B cell (primary cell): ENCODE results near the gene OXNAD1. TPM values are rescaled to one million over a fixed set of nuclear protein-coding genes. Genes with fewer than 3 reads are reported as not detected.

Experiments
- ATAC-seq: fragments of 200-7000 bp; cut with Tn5 transposase; one replicate; pipeline ENCODE4 v1.10.0; 2021; ENCODE audit warnings: low read depth, mild to moderate bottlenecking, moderate number of reproducible peaks, moderate library complexity
- CTCF ChIA-PET: fragments of 350-600 bp; sonication (Branson Sonifier 250); formaldehyde crosslinking; loops from one replicate; lab custom pipeline; 2021; ENCODE audit warnings: antibody characterized with exemption, inconsistent platforms; lab: Charles Lee
- POLR2A ChIA-PET: fragments of 350-600 bp; sonication (Branson Sonifier 250); formaldehyde crosslinking; loops from one replicate; lab custom pipeline; 2021; ENCODE audit warnings: antibody characterized with exemption; lab: Charles Lee
- DNase-seq: peaks from one replicate; pipeline ENCODE4 v3.0.0; 2013
- H2AFZ ChIP-seq: 2 replicates; pipeline ENCODE4 v1.6.1; 2012; ENCODE audit warnings: mild to moderate bottlenecking, low read depth, low read length; ENCODE audit not compliant: insufficient read depth, poor library complexity, severe bottlenecking
- H3K27ac ChIP-seq, 2 donors: 1 replicate in 1 of 2; 2 replicates in 1 of 2; pipeline ENCODE4 v1.5.1; 2012 to 2013; ENCODE audit warnings: low read length in 2 of 2, mild to moderate bottlenecking in 2 of 2, moderate library complexity in 1 of 2
- H3K27me3 ChIP-seq, 4 experiments: fragments of 200-600 bp in 1 of 4; sonication (generic) in 1 of 4; replicated peaks in 1 of 4; 1 replicate in 2 of 4; 2 replicates in 2 of 4; pipeline versions ENCODE4 v1.6.1 to v1.7.0; 2013 to 2016; ENCODE audit warnings: low read length in 3 of 4, mild to moderate bottlenecking in 2 of 4, mixed read lengths in 1 of 4, moderate library complexity in 1 of 4; ENCODE audit not compliant: insufficient read depth in 4 of 4, control insufficient read depth in 3 of 4; ENCODE audit errors: control extremely low read depth in 1 of 4
- H3K36me3 ChIP-seq, 2 experiments: replicated peaks in 1 of 2; 1 replicate in 1 of 2; 2 replicates in 1 of 2; pipeline versions ENCODE4 v1.6.1 to v1.7.1; 2013; ENCODE audit warnings: low read length in 1 of 2; ENCODE audit not compliant: insufficient read depth in 2 of 2, control insufficient read depth in 1 of 2; ENCODE audit errors: control extremely low read depth in 1 of 2, extremely low read depth in 1 of 2
- H3K4me1 ChIP-seq, 2 donors: fragments of 200-600 bp in 1 of 2; sonication (generic) in 1 of 2; 1 replicate in 1 of 2; 2 replicates in 1 of 2; pipeline versions ENCODE4 v1.5.1 to v1.6.1; 2013 to 2017; ENCODE audit warnings: low read length in 2 of 2; ENCODE audit not compliant: control insufficient read depth in 2 of 2, insufficient read depth in 2 of 2
- H3K4me2 ChIP-seq: replicated peaks from 2 replicates; pipeline ENCODE3; 2012; ENCODE audit warnings: mild to moderate bottlenecking, low read depth, low read length; ENCODE audit not compliant: poor library complexity, severe bottlenecking
- H3K4me3 ChIP-seq, 5 experiments: fragments of 200-600 bp in 1 of 5; sonication (generic) in 1 of 5; 1 replicate in 3 of 5; 2 replicates in 2 of 5; pipeline versions ENCODE4 v1.5.1 to v1.7.0; 2011 to 2016; ENCODE audit warnings: low read length in 4 of 5, mild to moderate bottlenecking in 4 of 5, low read depth in 2 of 5, control low read depth in 1 of 5, moderate library complexity in 1 of 5; ENCODE audit not compliant: insufficient read depth in 1 of 5; ENCODE audit errors: control extremely low read depth in 1 of 5, extremely low read depth in 1 of 5
- H3K79me2 ChIP-seq: fragments of 200-600 bp; sonication (generic); one replicate; pipeline ENCODE4 v1.6.0; 2016; ENCODE audit warnings: low read length; ENCODE audit not compliant: control insufficient read depth, insufficient read depth
- H3K9ac ChIP-seq: fragments of 200-600 bp; sonication (generic); 2 replicates; pipeline ENCODE4 v1.6.1; 2017; ENCODE audit warnings: mild to moderate bottlenecking, low read length, moderate library complexity
- H3K9me3 ChIP-seq, 3 donors: one replicate each; pipeline versions ENCODE4 v1.6.1 to v1.7.1; 2013; ENCODE audit warnings: low read length in 2 of 3; ENCODE audit not compliant: control insufficient read depth in 2 of 3, insufficient read depth in 1 of 3; ENCODE audit errors: control extremely low read depth in 1 of 3
- H4K20me1 ChIP-seq: 2 replicates; pipeline ENCODE4 v1.6.0; 2012; ENCODE audit warnings: mild to moderate bottlenecking, low read length; ENCODE audit not compliant: insufficient read depth, control insufficient read depth, poor library complexity, severe bottlenecking
- H3K27ac Mint-ChIP-seq: one replicate; pipeline ENCODE4 v1.8.0; 2021; ENCODE audit warnings: mixed read lengths
- H3K27me3 Mint-ChIP-seq: one replicate; pipeline ENCODE4 v1.8.0; 2021; ENCODE audit warnings: mixed read lengths
- H3K4me1 Mint-ChIP-seq: one replicate; pipeline ENCODE4 v1.8.0; 2021; ENCODE audit warnings: mixed read lengths
- H3K4me3 Mint-ChIP-seq: one replicate; pipeline ENCODE4 v1.8.0; 2021; ENCODE audit warnings: mixed read lengths
- H3K9me3 Mint-ChIP-seq: one replicate; pipeline ENCODE4 v1.8.0; 2022; ENCODE audit warnings: mixed read lengths; ENCODE audit not compliant: insufficient read depth
- EZH2 ChIP-seq: IDR thresholded peaks from 2 replicates; pipeline ENCODE4 v1.6.1; 2012; ENCODE audit warnings: borderline replicate concordance, low read depth, mild to moderate bottlenecking, moderate library complexity, low read length; ENCODE audit not compliant: insufficient read depth, poor library complexity, severe bottlenecking
- WGBS: methylation state at CpG from one replicate; pipeline ENCODE4 v1.1.5; 2013; ENCODE audit warnings: missing lambda C conversion rate; ENCODE audit not compliant: insufficient coverage; 5-methylcytosine and 5-hydroxymethylcytosine counted together
- intact Hi-C: fragments of 100-400 bp; cut with micrococcal nuclease; formaldehyde crosslinking; loops from one replicate; pipeline ENCODE4 v1.10.0; 2022
- polyA plus RNA-seq: library from polyadenylated mRNA; depleted of rRNA; stranded (reverse); fragments of >200 nt; gene quantifications from 2 replicates; pipeline ENCODE4 v1.2.3, GENCODE V29; 2012
- total RNA-seq, 2 donors: library from RNA; stranded (reverse); fragments of 120-200 nt in 1 of 2; gene quantifications; 1 replicate in 1 of 2; 2 replicates in 1 of 2; pipeline versions ENCODE4 v1.2.3 to v1.2.4, GENCODE V29; 2013 to 2022
- TF ChIP-seq, protein P1 (sequence below): fragments of 200-600 bp; IDR thresholded peaks from one replicate; pipeline ENCODE4 v1.8.0; 2022; ENCODE audit warnings: antibody characterized with exemption, mild to moderate bottlenecking

OXNAD1 gene
- total and polyA plus RNA-seq, 2 donors (not counting 1 experiment from before 2014, with no cell fraction given): 4.0 to 12.3 TPM

GRCh38 chr3:16257309-16257708 lies 7.7 kb upstream of the OXNAD1 start:
- Histone ChIP-seq H3K4me3 (no peak overlapping the region), H3K9me3 (no peaks in the 10 kb centered on the region), H3K9ac (no peak overlapping the region), H3K36me3 (peaks cover 7 to 20% of the 10 kb centered on the region in 2 experiments), H4K20me1 (no peaks in the 10 kb centered on the region), H3K27me3 (no peaks in the 10 kb centered on the region), H2AFZ (no peak overlapping the region), H3K79me2 (peaks cover 1% of the 10 kb centered on the region), H3K4me1 (peaks cover 3 to 6% of the 10 kb centered on the region in 2 donors), H3K4me2 (no peak overlapping the region), H3K27ac (no peak overlapping the region)
- H3K27me3 Mint-ChIP-seq: peaks cover 3% of the 10 kb centered on the region
- 100% methylated on average over 1 of the region's 2 CpGs for WGBS
- no peak overlapping the region for H3K27ac Mint-ChIP-seq
- POLR2A ChIA-PET: no interaction called here
- ATAC-seq: no peak
- CTCF ChIA-PET: interaction anchor here (3.5 kb wide), 1 partner anchor 9 kb away, joined by 13 read pairs; no protein-coding TSS in a partner anchor
- DNase-seq: no peak
- H3K4me3 Mint-ChIP-seq: no peak overlapping the region
- TF ChIP-seq, protein P1, sequence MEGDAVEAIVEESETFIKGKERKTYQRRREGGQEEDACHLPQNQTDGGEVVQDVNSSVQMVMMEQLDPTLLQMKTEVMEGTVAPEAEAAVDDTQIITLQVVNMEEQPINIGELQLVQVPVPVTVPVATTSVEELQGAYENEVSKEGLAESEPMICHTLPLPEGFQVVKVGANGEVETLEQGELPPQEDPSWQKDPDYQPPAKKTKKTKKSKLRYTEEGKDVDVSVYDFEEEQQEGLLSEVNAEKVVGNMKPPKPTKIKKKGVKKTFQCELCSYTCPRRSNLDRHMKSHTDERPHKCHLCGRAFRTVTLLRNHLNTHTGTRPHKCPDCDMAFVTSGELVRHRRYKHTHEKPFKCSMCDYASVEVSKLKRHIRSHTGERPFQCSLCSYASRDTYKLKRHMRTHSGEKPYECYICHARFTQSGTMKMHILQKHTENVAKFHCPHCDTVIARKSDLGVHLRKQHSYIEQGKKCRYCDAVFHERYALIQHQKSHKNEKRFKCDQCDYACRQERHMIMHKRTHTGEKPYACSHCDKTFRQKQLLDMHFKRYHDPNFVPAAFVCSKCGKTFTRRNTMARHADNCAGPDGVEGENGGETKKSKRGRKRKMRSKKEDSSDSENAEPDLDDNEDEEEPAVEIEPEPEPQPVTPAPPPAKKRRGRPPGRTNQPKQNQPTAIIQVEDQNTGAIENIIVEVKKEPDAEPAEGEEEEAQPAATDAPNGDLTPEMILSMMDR: no peak
- no peak for TF ChIP-seq EZH2
- H3K4me1 Mint-ChIP-seq: peaks cover 8% of the 10 kb centered on the region
- intact Hi-C loops: no loop called here
- no peaks in the 10 kb centered on the region for H3K9me3 Mint-ChIP-seq

DNA sequence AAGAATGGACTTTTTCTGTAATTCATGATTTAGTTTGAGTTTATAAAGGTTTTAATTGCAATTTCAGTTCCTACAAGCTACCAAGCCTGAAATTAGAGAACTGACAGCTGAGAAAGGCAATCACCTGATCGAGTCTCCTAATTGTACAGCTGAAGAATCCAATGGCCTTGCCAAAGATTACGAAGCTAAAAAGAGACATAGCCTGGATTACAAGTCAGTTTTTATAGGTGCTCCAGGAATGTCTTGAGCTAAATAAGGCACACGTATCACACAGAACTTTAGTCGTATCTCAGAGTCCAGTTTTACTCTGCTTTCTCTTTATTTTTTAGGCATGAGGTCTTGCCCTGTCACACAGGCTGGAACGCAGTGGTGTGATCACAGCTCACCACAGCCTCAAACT lies 6.8 kb upstream of the OXNAD1 start:
- no peaks in the 10 kb centered on the region for H3K9me3 Mint-ChIP-seq
- Histone ChIP-seq H3K9ac (no peak overlapping the region), H4K20me1 (no peaks in the 10 kb centered on the region), H3K9me3 (no peaks in the 10 kb centered on the region), H3K4me2 (no peak overlapping the region), H2AFZ (no peak overlapping the region), H3K36me3 (peaks cover 8 to 20% of the 10 kb centered on the region in 2 experiments), H3K27me3 (no peaks in the 10 kb centered on the region), H3K27ac (no peak overlapping the region), H3K4me3 (no peak overlapping the region), H3K4me1 (no peaks in the 10 kb centered on the region), H3K79me2 (peaks cover 10% of the 10 kb centered on the region)
- ATAC-seq (no peak), DNase-seq (no peak)
- H3K4me3 Mint-ChIP-seq: no peak overlapping the region
- peaks cover 3% of the 10 kb centered on the region for H3K27me3 Mint-ChIP-seq
- CTCF ChIA-PET: interaction anchor here (3.5 kb wide), 1 partner anchor 10 kb away, joined by 13 read pairs; no protein-coding TSS in a partner anchor
- H3K27ac Mint-ChIP-seq: no peak overlapping the region
- TF ChIP-seq, protein P1: no peak
- no peak for TF ChIP-seq EZH2
- POLR2A ChIA-PET: no interaction called here
- peaks cover 2% of the 10 kb centered on the region for H3K4me1 Mint-ChIP-seq
- WGBS: 79% methylated on average over 3 of the region's 5 CpGs
- intact Hi-C loops: no loop called here
